Dedifferentiated amniotic fluid mesenchymal stem cell (primary cell): ENCODE measurements around the gene FBXL7.

Experiments
- DNase-seq: peaks from one replicate; pipeline ENCODE4 v3.0.0-alpha.2; 2016; ENCODE audit errors: extremely low spot score

The FBXL7 gene

GRCh38 chr5:15886156-15886555 is 386.2 kb downstream of the FBXL7 start:
- no peak for DNase-seq

DNA sequence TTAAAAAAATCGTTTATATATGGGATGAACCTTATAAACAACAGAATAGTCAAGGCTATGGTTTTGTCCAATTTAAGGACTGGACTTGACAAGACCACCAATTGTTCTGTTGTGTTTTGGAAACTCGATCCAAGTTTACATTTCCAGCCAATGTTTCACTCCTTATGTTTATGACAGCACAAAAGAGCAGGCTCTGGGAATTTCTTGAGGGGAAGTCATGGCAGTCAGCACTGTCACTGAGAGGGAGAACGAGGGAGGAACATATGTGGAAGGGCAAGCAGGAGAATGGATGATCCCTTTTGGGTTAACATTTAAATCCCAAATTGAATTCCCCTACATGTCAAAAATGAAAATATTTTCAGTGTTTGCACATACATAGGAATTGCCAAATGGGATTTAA is 387.1 kb downstream of the FBXL7 start:
- no peak for DNase-seq

GRCh38 chr5:15889001-15889400 is 389.0 kb downstream of the FBXL7 start:
- DNase-seq = no peak

DNA sequence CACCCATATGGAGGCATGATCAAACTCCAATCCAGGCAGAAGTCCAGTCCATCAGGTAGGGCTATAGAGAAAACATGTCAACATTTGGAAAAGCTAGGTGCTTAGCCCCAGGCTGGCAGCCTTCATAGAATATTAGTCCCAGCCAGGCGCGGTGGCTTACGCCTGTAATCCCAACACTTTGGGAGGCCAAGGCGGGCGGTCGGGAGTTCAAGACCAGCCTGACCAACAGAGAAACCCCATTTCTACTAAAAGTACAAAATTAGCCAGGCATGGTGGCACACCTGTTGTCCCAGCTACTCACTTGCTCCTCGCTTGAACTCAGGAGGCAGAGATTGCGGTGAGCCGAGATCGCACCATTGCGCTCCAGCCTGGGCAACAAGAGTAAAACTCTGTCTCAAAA is 393.9 kb downstream of the FBXL7 start:
- DNase-seq = no peak

GRCh38 chr5:15897656-15898055 is 397.7 kb downstream of the FBXL7 start:
- no peak for DNase-seq

DNA sequence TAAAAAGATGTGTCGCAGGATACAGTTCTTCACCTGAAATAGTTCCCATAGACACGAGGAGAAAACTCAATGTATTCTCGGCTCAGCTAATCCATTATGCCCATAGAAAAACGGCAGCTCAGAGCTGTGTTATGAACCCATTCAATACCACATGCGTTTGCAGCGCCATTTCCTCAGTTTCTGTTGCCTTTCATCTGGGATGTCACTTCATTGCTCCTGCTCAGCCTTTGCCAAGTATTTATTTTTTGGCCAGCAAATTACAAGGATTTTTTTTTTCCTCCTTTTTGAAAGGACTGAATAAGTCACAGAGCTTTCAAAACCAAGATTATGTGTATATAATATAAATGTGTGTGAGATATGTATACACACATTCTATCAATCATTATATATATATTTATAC is 398.7 kb downstream of the FBXL7 start:
- DNase-seq = no peak

- no peak for DNase-seq
Measured at GRCh38 chr5:15899481-15899880, 399.5 kb downstream of the FBXL7 start.

DNA sequence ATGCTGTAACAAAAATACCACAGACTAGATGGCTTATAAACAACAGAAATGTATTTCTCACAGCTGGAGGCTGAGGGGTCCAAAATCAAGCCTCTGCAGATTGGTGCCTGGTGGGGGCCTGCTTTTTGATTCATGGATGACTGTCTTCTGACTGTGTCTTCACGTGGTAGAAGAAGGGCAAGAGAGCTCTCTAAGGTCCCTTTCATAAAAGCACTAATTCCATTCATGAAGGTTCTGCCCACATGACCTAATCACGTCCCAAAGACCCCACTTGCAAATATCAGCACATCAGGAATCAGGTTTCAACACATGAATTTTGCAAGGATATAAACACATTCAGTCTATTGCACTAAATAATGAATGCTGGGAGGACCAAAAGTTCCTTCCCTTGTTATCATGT is 401.2 kb downstream of the FBXL7 start:
- DNase-seq = no peak

- no peak for DNase-seq
Measured at GRCh38 chr5:15902066-15902465, 402.1 kb downstream of the FBXL7 start.

- no peak for DNase-seq
Measured at GRCh38 chr5:15904899-15905830, 405.2 kb downstream of the FBXL7 start.

- no peak for DNase-seq
Measured at GRCh38 chr5:15914638-15915037, 414.7 kb downstream of the FBXL7 start.

- no peak for DNase-seq
Measured at GRCh38 chr5:15926586-15926985, 426.6 kb downstream of the FBXL7 start.

DNA sequence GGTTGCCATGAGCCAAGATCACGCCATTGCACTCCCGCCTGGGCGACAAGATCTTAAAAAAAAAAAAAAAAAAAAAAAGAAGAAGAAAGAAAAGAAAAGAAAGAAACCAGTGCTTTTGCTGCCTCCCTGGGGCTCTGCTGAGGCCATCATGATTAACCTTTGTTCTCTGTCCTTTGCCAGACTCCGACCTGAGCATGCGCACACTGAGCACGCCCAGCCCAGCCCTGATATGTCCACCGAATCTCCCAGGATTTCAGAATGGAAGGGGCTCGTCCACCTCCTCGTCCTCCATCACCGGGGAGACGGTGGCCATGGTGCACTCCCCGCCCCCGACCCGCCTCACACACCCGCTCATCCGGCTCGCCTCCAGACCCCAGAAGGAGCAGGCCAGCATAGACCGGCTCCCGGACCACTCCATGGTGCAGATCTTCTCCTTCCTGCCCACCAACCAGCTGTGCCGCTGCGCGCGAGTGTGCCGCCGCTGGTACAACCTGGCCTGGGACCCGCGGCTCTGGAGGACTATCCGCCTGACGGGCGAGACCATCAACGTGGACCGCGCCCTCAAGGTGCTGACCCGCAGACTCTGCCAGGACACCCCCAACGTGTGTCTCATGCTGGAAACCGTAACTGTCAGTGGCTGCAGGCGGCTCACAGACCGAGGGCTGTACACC is 427.9 kb downstream of the FBXL7 start:
- no peak for DNase-seq

DNA sequence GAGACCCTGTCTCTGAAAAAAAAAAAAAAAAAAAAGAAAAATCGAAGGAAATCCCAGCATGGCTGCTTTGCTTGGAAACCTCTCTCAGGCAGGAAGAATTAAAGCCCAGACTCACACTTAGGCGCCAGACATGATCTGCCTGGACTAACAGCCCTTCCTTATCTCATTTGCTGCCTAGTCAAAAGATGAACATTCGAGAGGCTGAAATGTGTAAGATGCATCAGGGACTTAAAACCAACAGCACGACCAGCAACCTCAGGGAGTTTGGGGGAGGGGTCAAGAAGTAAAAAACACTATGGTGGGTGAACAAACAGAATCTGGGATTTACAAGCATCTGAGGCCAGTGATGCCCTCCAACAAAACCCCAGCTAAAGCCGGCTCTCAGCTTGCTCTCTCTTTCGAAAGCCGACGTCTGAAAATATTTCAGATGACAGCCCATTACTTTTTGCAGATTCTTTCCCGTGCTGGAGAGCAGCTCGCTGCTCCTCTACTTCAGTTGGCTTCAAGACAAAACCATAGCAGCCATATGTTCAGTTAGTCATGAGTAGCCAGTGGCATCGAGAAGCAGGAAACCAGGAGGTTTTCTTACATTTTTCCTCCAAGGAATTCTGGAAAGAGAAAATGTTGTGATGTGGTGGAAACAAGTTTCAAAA is 429.8 kb downstream of the FBXL7 start:
- peak; percentile 54 for DNase-seq

GRCh38 chr5:15932066-15932465 is 432.1 kb downstream of the FBXL7 start:
- no peak for DNase-seq

DNA sequence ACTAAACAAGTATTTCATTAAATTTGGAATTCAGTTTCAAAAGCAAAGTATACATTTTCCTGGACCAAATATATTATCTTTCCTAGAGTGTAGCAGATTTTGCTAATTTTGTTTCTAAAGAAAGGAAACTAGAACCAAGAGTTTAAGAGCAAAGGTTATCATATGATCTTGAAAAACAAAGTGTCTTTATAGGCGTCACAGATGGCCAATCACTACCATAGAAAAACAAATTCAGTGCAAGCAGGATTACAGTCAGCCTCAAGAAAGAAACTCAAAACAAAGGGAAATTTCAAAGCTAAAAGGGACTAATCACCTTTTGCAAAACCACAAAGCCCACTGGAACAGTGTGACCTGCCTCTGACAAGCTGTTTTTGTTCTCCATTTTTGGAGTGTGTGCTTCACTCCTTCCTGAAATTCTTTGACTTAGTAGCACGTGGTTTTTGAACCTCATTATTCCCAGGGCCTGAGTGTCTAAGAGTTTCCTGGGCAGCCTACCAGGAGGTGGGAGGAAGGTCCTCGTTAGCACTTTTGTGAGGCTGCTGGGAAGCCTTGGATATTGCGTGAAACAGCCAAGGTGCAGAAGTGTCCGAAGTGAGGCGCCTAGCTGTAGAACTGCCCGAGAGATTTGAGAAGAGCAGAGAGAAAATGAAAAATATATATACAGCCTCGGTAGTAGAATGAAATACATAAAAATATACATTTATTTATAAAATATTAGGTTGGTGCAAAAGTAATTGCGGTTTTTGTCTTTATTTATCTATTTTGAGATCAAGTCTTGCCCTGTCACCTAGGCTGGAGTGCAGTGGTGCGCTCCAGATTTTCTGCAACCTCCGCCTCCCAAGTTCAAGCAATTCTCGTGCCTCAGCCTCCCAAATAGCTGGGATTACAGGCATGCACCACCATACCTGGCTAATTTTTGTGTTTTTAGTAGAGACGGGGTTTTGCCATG is 433.6 kb downstream of the FBXL7 start:
- DNase-seq = no peak

- DNase-seq = no peak
Measured at GRCh38 chr5:15936505-15937245, 436.7 kb downstream of the FBXL7 start.

DNA sequence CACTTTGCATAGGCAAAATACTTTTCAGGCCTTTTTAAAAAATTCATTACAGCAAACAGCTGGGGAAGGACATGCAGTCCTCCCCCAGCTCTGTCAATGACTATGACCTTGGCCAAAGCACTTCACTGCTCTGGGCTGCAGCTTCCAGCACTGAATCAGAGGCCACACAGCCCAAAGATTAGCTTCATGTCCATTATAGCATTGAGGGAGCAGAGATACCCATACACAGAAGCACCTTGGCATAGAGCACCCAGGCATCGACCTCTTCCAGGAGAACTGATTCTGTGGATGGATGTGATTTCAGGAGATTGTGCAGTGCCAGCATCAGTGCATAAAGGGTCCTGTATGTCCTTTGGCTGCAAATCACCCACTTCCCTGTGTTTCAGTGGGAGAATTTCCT is 437.7 kb downstream of the FBXL7 start:
- DNase-seq = no peak

- no peak for DNase-seq
Measured at GRCh38 chr5:15938186-15938585, 438.2 kb downstream of the FBXL7 start.

DNA sequence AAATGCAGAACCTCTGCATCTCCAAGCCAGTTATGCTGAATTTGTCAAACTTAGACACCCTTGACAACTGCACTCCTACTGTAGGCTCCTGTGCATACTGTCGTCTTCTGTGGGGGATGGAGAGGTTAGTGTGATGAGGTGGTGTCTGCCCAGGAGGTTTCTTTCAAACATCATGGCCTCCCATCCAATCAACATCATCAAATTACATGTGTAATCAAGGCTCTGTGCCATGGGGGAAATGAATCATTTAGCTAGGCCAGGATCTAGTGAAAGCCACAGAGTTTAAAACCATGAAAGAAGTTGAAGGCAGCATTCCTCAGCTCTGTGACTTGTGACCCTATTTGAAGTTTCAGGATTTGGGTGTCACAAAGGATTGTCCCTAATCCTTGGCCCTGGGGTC is 439.0 kb downstream of the FBXL7 start:
- no peak for DNase-seq

DNA sequence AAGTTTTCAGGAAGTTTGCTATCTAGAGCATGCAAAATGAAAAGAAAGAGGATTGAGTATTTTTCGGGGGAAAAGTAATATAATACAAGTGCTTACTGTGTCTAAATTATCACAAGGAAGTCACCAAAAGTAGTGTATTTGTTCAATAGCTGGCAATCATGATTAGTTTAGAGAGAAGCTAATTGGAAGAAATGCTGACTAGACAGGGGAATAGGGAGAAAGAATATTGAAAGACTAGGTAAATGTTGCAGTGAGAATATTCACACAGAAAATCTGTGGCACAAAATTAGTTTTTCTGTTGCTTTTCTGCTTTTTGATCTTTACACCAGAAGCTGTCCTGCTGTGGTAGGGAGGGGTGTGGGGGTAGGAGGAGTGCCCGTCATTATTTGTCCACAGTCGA is 440.9 kb downstream of the FBXL7 start:
- DNase-seq = no peak
